Liver (tissue), 9 donors: ENCODE results near the gene WWOX. TPM values are rescaled to one million over a fixed set of nuclear protein-coding genes. Genes with fewer than 3 reads are reported as not detected.

Source experiments
- DNase-seq: peaks from one replicate; pipeline ENCODE4 v3.0.0-alpha.2; 2017; ENCODE audit warnings: low spot score
- H3K27ac ChIP-seq, 2 donors: one replicate each; pipeline ENCODE4 v1.7.0; 2013; ENCODE audit warnings: inconsistent platforms in 2 of 2, low read length in 2 of 2, control low read depth in 1 of 2, low read depth in 1 of 2, mild to moderate bottlenecking in 1 of 2
- H3K27me3 ChIP-seq, 4 donors: one replicate each; pipeline versions ENCODE4 v1.6.1 to v1.7.0; 2013; ENCODE audit warnings: low read length in 3 of 4, inconsistent platforms in 1 of 4, mild to moderate bottlenecking in 1 of 4, moderate library complexity in 1 of 4; ENCODE audit not compliant: control insufficient read depth in 4 of 4, insufficient read depth in 4 of 4
- H3K36me3 ChIP-seq, 4 donors: one replicate each; pipeline versions ENCODE4 v1.6.1 to v1.7.0; 2013; ENCODE audit warnings: low read length in 3 of 4, mild to moderate bottlenecking in 3 of 4, low read depth in 1 of 4, moderate library complexity in 1 of 4; ENCODE audit not compliant: control insufficient read depth in 4 of 4, insufficient read depth in 3 of 4
- H3K4me1 ChIP-seq, 4 donors: one replicate each; pipeline versions ENCODE4 v1.6.1 to v1.7.0; 2013; ENCODE audit warnings: low read length in 3 of 4, mild to moderate bottlenecking in 3 of 4, moderate library complexity in 1 of 4; ENCODE audit not compliant: control insufficient read depth in 4 of 4, insufficient read depth in 4 of 4
- H3K4me3 ChIP-seq, 3 donors: one replicate each; pipeline versions ENCODE4 v1.6.1 to v1.7.0; 2013; ENCODE audit warnings: low read length in 3 of 3, control low read depth in 1 of 3, low read depth in 1 of 3, mild to moderate bottlenecking in 1 of 3
- H3K9ac ChIP-seq, 2 donors: one replicate each; pipeline ENCODE4 v1.7.0; 2013; ENCODE audit warnings: low read length in 2 of 2, mild to moderate bottlenecking in 2 of 2, moderate library complexity in 2 of 2, control low read depth in 1 of 2, low read depth in 1 of 2
- H3K9me3 ChIP-seq, 4 donors: one replicate each; pipeline versions ENCODE4 v1.6.1 to v1.7.0; 2013; ENCODE audit warnings: low read length in 3 of 4; ENCODE audit not compliant: control insufficient read depth in 4 of 4
- EGR1 ChIP-seq, 2 donors: IDR thresholded peaks; 2 replicates each; pipeline ENCODE4 v1.6.1; 2016 to 2018; ENCODE audit warnings: antibody characterized with exemption in 2 of 2, low read depth in 2 of 2
- FOXA1 ChIP-seq: IDR thresholded peaks from 2 replicates; pipeline ENCODE4 v1.6.1; 2016; ENCODE audit warnings: antibody characterized with exemption
- GABPA ChIP-seq, 2 donors: IDR thresholded peaks in 1 of 2; conservative IDR thresholded peaks in 1 of 2; 2 replicates each; pipeline ENCODE4 v1.6.1; 2016; ENCODE audit warnings: antibody characterized with exemption in 2 of 2, mild to moderate bottlenecking in 1 of 2, moderate library complexity in 1 of 2
- HNF4A ChIP-seq, 2 donors: conservative IDR thresholded peaks; 2 replicates each; pipeline ENCODE4 v1.6.1; 2016; ENCODE audit warnings: antibody characterized with exemption in 2 of 2, mild to moderate bottlenecking in 2 of 2
- HNF4G ChIP-seq: IDR thresholded peaks from 2 replicates; pipeline ENCODE4 v1.6.1; 2016; ENCODE audit warnings: antibody characterized with exemption
- JUND ChIP-seq, 2 donors: IDR thresholded peaks; 2 replicates each; pipeline ENCODE4 v1.6.1; 2016; ENCODE audit warnings: antibody characterized with exemption in 2 of 2
- NR2F2 ChIP-seq: IDR thresholded peaks from 2 replicates; pipeline ENCODE4 v1.6.1; 2016; ENCODE audit warnings: antibody characterized with exemption
- RAD21 ChIP-seq, 2 donors: IDR thresholded peaks; 2 replicates each; pipeline ENCODE4 v1.6.1; 2016; ENCODE audit warnings: antibody characterized with exemption in 2 of 2, mild to moderate bottlenecking in 2 of 2
- RXRA ChIP-seq, 2 donors: IDR thresholded peaks; 2 replicates each; pipeline ENCODE4 v1.6.1; 2017 to 2018; ENCODE audit warnings: antibody characterized with exemption in 2 of 2, mild to moderate bottlenecking in 1 of 2
- SP1 ChIP-seq: IDR thresholded peaks from 2 replicates; pipeline ENCODE4 v1.6.1; 2018; ENCODE audit warnings: antibody characterized with exemption, mild to moderate bottlenecking
- TAF1 ChIP-seq: conservative IDR thresholded peaks from 2 replicates; pipeline ENCODE4 v1.6.1; 2016; ENCODE audit warnings: antibody characterized with exemption, mild to moderate bottlenecking
- YY1 ChIP-seq: IDR thresholded peaks from 2 replicates; pipeline ENCODE4 v1.6.1; 2016; ENCODE audit warnings: antibody characterized with exemption, mild to moderate bottlenecking
- WGBS: extraction: QIAGEN DNeasy Blood & Tissue Kit; methylation state at CpG from one replicate; pipeline ENCODE4 v1.1.7; 2013; 5-methylcytosine and 5-hydroxymethylcytosine counted together
- polyA plus RNA-seq, 2 donors: library from polyadenylated mRNA; stranded (reverse) in 1 of 2; unstranded in 1 of 2; fragments of 200-250 nt in 1 of 2; fragments of >200 nt in 1 of 2; fragmentation: Nextera tagmentation in 1 of 2; extraction: Ambion mirVana in 1 of 2; gene quantifications; one replicate each; pipeline versions ENCODE4 v1.2.1 to v1.2.3, GENCODE V29; 2013 to 2015
- total RNA-seq, 2 donors: library from RNA; depleted of rRNA; stranded (reverse); fragments of >200 nt; gene quantifications; one replicate each; pipeline ENCODE4 v1.2.3, GENCODE V29; 2014
- TF ChIP-seq, protein P1 (sequence below): fragments of 150-350 bp; IDR thresholded peaks from 2 replicates; pipeline ENCODE4 v1.5.1; 2017; ENCODE audit warnings: improper control_type of control experiment, low read depth, low read length; ENCODE audit not compliant: missing input control
- TF ChIP-seq, protein P2 (sequence below): IDR thresholded peaks from 2 replicates; pipeline ENCODE4 v1.6.1; 2016; ENCODE audit warnings: antibody characterized with exemption, mild to moderate bottlenecking
- TF ChIP-seq, protein P3 (sequence below): IDR thresholded peaks from 2 replicates; pipeline ENCODE4 v1.6.1; 2016; ENCODE audit warnings: antibody characterized with exemption
- TF ChIP-seq, protein P4 (sequence below): IDR thresholded peaks from 2 replicates; pipeline ENCODE4 v1.6.1; 2016; ENCODE audit warnings: antibody characterized with exemption
- TF ChIP-seq, protein P5 (sequence below): IDR thresholded peaks from 2 replicates; pipeline ENCODE4 v1.6.1; 2016; ENCODE audit warnings: antibody characterized with exemption
- donor health status: healthy.
- donor health status: healthy.
- donor health status: healthy.
- donor health status: healthy.
- donor health status: healthy.

The WWOX gene
- total and polyA plus RNA-seq, 4 donors: 9.8 to 46.0 (median 15.3) TPM

DNA sequence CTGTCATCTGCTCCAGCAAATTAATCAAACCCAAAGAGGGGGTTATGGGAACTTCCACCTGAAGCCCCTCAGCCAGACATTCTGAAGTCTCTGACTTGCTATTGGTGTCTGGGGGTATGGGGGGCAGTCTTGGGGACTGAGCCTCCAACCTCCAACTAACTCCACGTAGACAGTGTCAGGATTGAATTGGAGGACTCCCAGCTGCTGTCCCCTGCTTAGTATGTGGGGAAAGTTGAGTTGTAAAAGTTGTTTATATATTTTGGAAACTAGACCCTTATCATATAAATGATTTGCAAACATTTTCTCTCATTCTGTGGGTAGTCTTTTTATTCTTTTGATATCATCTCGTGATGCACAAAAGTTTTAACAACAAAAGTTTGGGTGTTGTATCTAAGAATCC, 689.2 kb downstream of the WWOX start:
- Histone ChIP-seq H3K27ac (no peak overlapping the region), H3K4me1 (peaks cover 0 to 2% (median 0%) of the 10 kb centered on the region in 4 donors), H3K27me3 (no peaks in the 10 kb centered on the region), H3K36me3 (no peaks in the 10 kb centered on the region), H3K9me3 (no peaks in the 10 kb centered on the region), H3K9ac (no peak overlapping the region), H3K4me3 (no peak overlapping the region)
- 89% methylated on average over 2 of the region's 2 CpGs for WGBS
- DNase-seq: no peak
- TF ChIP-seq HNF4G (no peak), SP1 (no peak), NR2F2 (no peak), EGR1 (IDR thresholded peaks at IDR 0.05; ENCODE audit: low read depth in 2 of 2) (no peak), RAD21 (IDR thresholded peaks at IDR 0.05) (no peak), YY1 (no peak), TAF1 (no peak), RXRA (IDR thresholded peaks at IDR 0.05) (no peak)
- TF ChIP-seq, protein P1, sequence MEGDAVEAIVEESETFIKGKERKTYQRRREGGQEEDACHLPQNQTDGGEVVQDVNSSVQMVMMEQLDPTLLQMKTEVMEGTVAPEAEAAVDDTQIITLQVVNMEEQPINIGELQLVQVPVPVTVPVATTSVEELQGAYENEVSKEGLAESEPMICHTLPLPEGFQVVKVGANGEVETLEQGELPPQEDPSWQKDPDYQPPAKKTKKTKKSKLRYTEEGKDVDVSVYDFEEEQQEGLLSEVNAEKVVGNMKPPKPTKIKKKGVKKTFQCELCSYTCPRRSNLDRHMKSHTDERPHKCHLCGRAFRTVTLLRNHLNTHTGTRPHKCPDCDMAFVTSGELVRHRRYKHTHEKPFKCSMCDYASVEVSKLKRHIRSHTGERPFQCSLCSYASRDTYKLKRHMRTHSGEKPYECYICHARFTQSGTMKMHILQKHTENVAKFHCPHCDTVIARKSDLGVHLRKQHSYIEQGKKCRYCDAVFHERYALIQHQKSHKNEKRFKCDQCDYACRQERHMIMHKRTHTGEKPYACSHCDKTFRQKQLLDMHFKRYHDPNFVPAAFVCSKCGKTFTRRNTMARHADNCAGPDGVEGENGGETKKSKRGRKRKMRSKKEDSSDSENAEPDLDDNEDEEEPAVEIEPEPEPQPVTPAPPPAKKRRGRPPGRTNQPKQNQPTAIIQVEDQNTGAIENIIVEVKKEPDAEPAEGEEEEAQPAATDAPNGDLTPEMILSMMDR: no peak
- TF ChIP-seq, protein P2, sequence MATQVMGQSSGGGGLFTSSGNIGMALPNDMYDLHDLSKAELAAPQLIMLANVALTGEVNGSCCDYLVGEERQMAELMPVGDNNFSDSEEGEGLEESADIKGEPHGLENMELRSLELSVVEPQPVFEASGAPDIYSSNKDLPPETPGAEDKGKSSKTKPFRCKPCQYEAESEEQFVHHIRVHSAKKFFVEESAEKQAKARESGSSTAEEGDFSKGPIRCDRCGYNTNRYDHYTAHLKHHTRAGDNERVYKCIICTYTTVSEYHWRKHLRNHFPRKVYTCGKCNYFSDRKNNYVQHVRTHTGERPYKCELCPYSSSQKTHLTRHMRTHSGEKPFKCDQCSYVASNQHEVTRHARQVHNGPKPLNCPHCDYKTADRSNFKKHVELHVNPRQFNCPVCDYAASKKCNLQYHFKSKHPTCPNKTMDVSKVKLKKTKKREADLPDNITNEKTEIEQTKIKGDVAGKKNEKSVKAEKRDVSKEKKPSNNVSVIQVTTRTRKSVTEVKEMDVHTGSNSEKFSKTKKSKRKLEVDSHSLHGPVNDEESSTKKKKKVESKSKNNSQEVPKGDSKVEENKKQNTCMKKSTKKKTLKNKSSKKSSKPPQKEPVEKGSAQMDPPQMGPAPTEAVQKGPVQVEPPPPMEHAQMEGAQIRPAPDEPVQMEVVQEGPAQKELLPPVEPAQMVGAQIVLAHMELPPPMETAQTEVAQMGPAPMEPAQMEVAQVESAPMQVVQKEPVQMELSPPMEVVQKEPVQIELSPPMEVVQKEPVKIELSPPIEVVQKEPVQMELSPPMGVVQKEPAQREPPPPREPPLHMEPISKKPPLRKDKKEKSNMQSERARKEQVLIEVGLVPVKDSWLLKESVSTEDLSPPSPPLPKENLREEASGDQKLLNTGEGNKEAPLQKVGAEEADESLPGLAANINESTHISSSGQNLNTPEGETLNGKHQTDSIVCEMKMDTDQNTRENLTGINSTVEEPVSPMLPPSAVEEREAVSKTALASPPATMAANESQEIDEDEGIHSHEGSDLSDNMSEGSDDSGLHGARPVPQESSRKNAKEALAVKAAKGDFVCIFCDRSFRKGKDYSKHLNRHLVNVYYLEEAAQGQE: no peak

DNA sequence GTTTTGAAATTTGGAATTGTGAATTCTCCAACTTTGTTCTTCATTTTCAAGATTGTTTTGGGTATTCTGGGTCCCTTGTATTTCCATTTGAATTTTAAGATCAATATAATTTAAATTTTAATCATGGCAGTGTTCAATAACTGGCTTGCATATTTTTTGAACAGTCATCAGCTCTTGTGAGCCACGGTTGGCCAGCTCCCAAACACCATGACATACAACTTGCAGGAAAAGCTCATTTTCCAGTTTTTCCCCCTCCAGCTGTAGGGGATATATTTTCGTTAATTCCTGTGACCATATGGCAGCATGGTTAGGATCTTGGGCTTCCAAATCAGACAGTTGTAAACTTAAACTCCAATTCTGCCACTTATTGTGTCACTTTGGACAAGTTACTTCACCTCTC, 690.1 kb downstream of the WWOX start:
- no peak for TF ChIP-seq YY1
- no peak for TF ChIP-seq HNF4A (conservative IDR thresholded peaks at IDR 0.05)
- no peak for TF ChIP-seq SP1
- Histone ChIP-seq H3K27me3 (no peaks in the 10 kb centered on the region), H3K9ac (no peak overlapping the region), H3K4me1 (peaks cover 0 to 2% (median 0%) of the 10 kb centered on the region in 4 donors), H3K9me3 (no peaks in the 10 kb centered on the region), H3K4me3 (no peak overlapping the region), H3K27ac (no peak overlapping the region), H3K36me3 (no peaks in the 10 kb centered on the region)
- DNase-seq: no peak
- 61% methylated on average over 2 of the region's 2 CpGs for WGBS

DNA sequence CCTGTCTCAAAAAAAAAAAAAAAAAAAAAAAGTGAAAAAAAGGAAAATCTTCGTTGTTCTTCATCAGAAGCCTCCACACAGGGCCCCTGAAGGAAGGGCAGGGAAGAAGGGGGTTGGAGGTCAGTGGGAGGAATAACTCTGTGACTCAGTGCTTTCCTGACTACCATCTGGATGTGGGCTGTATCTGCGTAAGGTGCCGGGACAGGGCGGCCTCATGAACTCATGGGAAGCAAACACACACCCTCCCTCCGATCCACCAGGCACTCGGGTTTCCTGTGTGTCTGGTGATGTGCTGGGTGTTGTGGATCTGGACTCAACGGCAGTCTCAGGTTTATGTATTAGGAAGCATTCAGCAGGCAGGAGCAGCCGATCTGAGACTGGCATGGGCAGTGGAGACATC, 691.6 kb downstream of the WWOX start:
- Histone ChIP-seq H3K9me3 (no peaks in the 10 kb centered on the region), H3K4me3 (no peak overlapping the region), H3K27me3 (no peaks in the 10 kb centered on the region), H3K27ac (no peak overlapping the region), H3K36me3 (no peaks in the 10 kb centered on the region), H3K4me1 (no peaks in the 10 kb centered on the region), H3K9ac (no peak overlapping the region)
- DNase-seq: no peak
- 94% methylated on average over 8 of the region's 8 CpGs for WGBS
- TF ChIP-seq JUND (IDR thresholded peaks at IDR 0.05) (no peak), HNF4A (conservative IDR thresholded peaks at IDR 0.05) (no peak), GABPA (IDR thresholded peaks at IDR 0.05 in 1 of 2, conservative IDR thresholded peaks at IDR 0.05 in 1 of 2) (no peak), RXRA (IDR thresholded peaks at IDR 0.05) (no peak), NR2F2 (no peak), YY1 (no peak), FOXA1 (no peak), EGR1 (IDR thresholded peaks at IDR 0.05; ENCODE audit: low read depth in 2 of 2) (no peak), TAF1 (no peak), SP1 (no peak)
- TF ChIP-seq, protein P2: no peak
- TF ChIP-seq, protein P3, sequence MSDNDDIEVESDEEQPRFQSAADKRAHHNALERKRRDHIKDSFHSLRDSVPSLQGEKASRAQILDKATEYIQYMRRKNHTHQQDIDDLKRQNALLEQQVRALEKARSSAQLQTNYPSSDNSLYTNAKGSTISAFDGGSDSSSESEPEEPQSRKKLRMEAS: no peak
- TF ChIP-seq, protein P4, sequence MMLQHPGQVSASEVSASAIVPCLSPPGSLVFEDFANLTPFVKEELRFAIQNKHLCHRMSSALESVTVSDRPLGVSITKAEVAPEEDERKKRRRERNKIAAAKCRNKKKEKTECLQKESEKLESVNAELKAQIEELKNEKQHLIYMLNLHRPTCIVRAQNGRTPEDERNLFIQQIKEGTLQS: no peak
- TF ChIP-seq, protein P5, sequence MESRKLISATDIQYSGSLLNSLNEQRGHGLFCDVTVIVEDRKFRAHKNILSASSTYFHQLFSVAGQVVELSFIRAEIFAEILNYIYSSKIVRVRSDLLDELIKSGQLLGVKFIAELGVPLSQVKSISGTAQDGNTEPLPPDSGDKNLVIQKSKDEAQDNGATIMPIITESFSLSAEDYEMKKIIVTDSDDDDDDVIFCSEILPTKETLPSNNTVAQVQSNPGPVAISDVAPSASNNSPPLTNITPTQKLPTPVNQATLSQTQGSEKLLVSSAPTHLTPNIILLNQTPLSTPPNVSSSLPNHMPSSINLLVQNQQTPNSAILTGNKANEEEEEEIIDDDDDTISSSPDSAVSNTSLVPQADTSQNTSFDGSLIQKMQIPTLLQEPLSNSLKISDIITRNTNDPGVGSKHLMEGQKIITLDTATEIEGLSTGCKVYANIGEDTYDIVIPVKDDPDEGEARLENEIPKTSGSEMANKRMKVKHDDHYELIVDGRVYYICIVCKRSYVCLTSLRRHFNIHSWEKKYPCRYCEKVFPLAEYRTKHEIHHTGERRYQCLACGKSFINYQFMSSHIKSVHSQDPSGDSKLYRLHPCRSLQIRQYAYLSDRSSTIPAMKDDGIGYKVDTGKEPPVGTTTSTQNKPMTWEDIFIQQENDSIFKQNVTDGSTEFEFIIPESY: no peak
